GM12873 (cell line): ENCODE results near the gene PRKCA.

Source experiments
- CTCF ChIP-seq: IDR thresholded peaks from 2 replicates; pipeline ENCODE4 v1.5.1; 2012; ENCODE audit warnings: low read depth, mild to moderate bottlenecking, moderate library complexity, low read length, control low read depth; ENCODE audit not compliant: insufficient read depth; ENCODE audit errors: missing control alignments

The PRKCA gene

DNA sequence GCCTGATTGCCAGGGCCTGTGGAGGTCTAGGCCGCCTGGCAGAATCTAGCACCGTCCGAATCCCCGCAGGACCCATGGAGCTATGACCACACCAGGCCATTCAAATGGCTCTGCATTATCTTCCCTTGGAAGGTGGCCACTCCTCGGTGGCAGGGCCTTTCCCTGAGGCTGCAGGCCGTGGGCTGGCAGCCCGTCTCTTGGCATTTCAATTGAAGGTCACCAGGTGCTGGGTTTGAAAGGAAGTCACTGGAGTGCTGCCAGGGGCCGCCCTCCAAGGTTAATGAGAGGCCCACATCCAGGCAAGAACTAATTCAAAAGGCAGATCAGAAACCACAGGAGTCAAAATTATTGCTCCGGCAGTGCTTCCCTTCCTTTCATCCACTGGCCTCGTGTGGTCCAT is 504.8 kb downstream of the PRKCA start:
- TF ChIP-seq CTCF = no peak

DNA sequence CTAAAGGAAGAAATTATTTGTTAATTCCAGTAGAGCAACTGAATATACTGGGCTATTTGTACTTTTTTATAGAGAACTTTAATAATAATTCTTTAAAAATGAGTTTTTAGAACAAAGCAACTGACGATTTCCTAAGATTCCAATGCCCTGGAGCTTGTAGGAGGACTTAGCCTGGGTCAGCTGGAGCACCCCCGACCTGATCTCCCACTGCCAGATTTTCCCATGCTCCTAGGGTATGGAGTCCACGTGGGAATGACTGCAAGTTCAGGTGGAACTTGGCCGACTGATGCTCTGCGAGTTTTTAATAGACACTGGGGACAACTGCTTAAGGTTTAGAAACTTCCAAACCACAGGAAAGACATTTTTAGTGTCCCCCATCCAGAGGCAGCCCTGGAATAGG is 507.0 kb downstream of the PRKCA start:
- no peak for TF ChIP-seq CTCF

- TF ChIP-seq CTCF = no peak
Measured at GRCh38 chr17:66810951-66811682, 508.7 kb downstream of the PRKCA start.

- no peak for TF ChIP-seq CTCF
Measured at GRCh38 chr17:66811683-66812054, 509.3 kb downstream of the PRKCA start.

GRCh38 chr17:66812571-66812970 is 510.2 kb downstream of the PRKCA start:
- TF ChIP-seq CTCF = no peak

DNA sequence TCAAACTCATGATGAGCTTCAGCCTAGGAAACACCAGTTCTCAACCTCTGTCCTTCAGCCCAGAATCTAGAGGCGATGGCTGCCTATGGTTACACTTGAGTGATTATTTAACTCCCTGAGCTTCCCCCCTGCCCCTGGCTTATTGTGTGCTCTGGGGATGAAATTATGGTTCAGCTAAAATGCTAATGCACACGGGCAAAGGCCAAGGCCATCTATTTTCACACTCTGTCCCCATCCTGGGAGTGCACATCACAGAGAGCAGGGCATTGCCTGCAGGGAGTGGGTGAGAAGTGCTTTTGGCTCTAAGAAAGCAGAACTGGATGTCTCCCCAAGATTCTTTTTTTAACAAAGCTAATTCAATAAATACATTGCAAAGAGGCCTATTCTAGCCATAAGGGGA is 510.9 kb downstream of the PRKCA start:
- TF ChIP-seq CTCF = no peak

DNA sequence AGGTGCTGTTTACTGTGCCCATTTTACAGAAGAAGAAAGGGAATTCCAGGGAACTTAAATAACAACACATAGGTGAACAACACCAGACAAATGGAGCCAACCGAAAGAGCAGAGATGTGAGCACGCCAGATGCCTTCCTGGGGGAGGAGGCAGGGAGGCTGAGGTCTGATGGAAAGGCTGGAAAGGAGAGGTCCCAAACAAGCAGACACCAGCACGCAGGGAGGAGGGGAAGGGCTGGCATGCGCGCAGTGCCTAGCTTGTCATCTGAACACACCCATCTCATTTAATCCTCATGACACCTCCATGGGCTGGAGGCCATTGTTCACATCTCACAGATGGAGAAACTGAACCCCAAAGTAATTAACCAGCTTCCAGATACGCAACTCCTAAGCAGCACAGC is 511.6 kb downstream of the PRKCA start:
- TF ChIP-seq CTCF = no peak
